Left ventricle myocardium superior (tissue), 1 donor: ENCODE measurements around the gene HPCAL1. TPM values are rescaled to one million over a fixed set of nuclear protein-coding genes. Genes with fewer than 3 reads are reported as not detected.

Source experiments
- ATAC-seq: fragments of 200-7000 bp; cut with Tn5 transposase; one replicate; pipeline ENCODE4 v1.9.1; 2020; ENCODE audit warnings: mild to moderate bottlenecking, moderate library complexity
- DNase-seq: peaks from one replicate; pipeline ENCODE4 v3.0.0-alpha.2; 2020
- intact Hi-C: fragments of 100-400 bp; cut with micrococcal nuclease; formaldehyde crosslinking; loops from one replicate; pipeline ENCODE4 v1.11.0; 2022
- total RNA-seq: library from RNA; stranded (reverse); fragmentation: NEBNext Ultra II Directional; extraction: Animal tissue kit (Norgen Biotek cat#: 25700); gene quantifications from one replicate; pipeline ENCODE4 v1.2.1, GENCODE V29; 2021
- donor health status: DM: no; HTN: yes; CAD: no; lungs with severe emphysema.

HPCAL1 gene
- total RNA-seq, 1 donor from 2014 or later, result 40.5 TPM

- DNase-seq, result no peak
- no peak for ATAC-seq
- intact Hi-C loops, result no loop called here
Observed at GRCh38 chr2:10476723-10477442, 174.2 kb downstream of the HPCAL1 start.

Other genes starting within 250 kb of the HPCAL1 start
- gene CYS1, start 222.5 kb upstream of the HPCAL1 start, total RNA-seq, result 3.0 TPM
- gene RRM2, start 180.2 kb upstream of the HPCAL1 start, total RNA-seq, result 1.3 TPM
- gene ODC1, start 145.4 kb downstream of the HPCAL1 start, total RNA-seq, result 26.4 TPM